ENCODE measurements around the gene PELO.

- TF ChIP-seq CTCF (IDR thresholded peaks at IDR 0.05; ENCODE audit: insufficient read depth, low read length, poor library complexity, severe bottlenecking), result no peak
- TF ChIP-seq EZH2phosphoT487 (conservative IDR thresholded peaks at IDR 0.05; ENCODE audit: low read length), result no peak
Observed at GRCh38 chr5:52822437-52822836, 34.7 kb downstream of the PELO start.
